Smooth muscle cell of trachea (primary cell): ENCODE results near the gene AQP10. TPM values are rescaled to one million over a fixed set of nuclear protein-coding genes. Genes with fewer than 3 reads are reported as not detected.

ENCODE experiments used
- total RNA-seq: library from RNA; depleted of rRNA; stranded (reverse); fragments of >200 nt; gene quantifications from 2 replicates; pipeline ENCODE4 v1.2.1, GENCODE V29; 2014

Gene AQP10, protein sequence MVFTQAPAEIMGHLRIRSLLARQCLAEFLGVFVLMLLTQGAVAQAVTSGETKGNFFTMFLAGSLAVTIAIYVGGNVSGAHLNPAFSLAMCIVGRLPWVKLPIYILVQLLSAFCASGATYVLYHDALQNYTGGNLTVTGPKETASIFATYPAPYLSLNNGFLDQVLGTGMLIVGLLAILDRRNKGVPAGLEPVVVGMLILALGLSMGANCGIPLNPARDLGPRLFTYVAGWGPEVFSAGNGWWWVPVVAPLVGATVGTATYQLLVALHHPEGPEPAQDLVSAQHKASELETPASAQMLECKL
- total RNA-seq = under 0.01 TPM in 1 of 2 replicates, not detected in the other

DNA sequence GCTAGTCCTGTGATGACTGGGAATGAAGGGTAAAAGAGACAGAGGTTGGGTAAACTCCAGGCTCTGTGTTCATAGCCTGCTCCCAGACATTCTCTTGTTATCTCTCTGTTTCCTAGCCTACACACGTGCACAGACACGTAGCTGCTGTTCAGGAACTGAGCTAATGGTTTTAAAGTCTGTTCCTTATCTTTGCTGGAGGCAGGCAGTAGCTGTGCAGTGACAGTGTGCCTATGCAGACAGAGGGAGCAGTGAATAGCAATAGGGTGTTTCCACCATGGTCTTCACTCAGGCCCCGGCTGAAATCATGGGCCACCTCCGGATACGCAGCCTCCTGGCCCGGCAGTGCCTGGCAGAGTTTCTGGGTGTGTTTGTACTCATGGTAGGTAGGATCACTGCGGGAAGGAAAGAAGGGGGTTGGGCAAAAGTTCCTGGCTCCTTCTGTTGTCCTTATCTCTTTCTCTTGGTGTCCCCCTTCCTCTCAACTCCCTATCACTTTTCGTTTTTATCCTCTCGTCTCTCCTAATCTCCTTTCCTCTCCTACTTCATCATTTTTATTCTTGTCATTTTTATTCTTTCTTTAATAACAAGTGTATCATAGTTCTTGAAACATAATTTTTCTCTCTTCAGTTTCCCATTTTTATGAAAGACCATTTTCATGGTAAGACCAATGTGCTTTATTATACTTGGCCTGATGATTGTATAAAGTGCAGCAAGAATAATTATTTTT lies at the start of gene AQP10:
TSS of gene AQP10 (plus strand) at position 212 of the 727 bp plus-strand sequence. CDS start at position 275, 63 bp downstream.

GRCh38 chr1:154272217-154272998 lies 48.5 kb upstream of the AQP10 start, which contains the start of gene HAX1:
Gene HAX1 (plus strand): TSS chr1:154272629. CDS start chr1:154272724, 95 bp downstream.

DNA sequence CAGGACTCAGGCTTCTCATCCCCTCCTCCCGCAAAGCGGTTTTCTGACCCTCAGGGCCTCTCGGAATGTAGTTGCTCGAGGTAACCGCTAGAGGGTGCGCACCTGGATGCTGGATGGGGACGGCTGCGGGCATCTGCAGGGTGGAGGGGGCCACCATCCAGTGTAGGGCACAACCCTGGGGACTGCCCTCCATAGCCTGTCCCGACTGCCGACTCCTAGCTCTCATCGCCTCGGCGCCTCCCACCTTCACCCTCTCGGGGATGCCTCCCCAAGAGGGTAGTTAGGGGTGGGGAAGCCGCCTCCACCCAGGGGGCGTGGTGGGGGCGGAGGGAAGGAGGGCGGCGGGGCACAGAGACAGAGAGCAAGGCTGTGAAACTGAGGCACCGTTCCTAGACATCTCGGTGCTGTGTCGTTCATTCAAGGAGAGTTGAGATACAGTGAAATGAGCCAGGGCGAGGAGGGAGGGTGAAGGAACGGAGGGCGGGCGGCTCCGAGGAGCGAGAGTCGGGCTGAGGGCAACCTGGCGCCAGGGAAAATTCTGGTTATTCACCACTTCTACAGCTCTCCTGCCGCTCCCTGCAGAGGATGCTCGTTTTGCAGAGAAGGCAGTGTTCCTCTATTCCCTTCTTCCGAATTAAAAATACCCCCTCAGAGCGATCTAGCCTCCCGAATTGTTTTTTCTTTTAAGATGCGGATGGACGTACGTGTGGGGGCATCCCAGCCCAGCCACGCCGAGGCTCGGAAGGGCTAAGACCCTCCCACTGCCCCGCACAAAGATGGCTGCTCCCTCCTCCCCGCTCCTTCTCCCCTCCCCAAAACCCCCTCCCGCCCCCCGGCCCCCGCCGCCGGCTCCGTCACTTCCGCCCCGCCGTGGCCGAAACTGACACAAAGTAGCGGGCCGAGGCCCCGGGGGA lies 4.0 kb downstream of the AQP10 start, which contains the start of gene ATP8B2:
TSS of gene ATP8B2 (plus strand) at position 857 of the 914 bp plus-strand sequence. CDS start 2,617 bp downstream, outside the sequence.

Other genes with a start within 250 kb of the AQP10 start
- gene NUP210L, start 166.0 kb upstream of the AQP10 start, total RNA-seq = 0.15 and 0.17 TPM in 2 replicates
- gene TPM3, start 129.0 kb upstream of the AQP10 start, total RNA-seq = 377 and 890 TPM in 2 replicates
- not detected in 2 replicates for gene CFAP141, start 114.8 kb upstream of the AQP10 start, total RNA-seq
- gene UBAP2L, start 100.1 kb upstream of the AQP10 start, total RNA-seq = 64.7 and 75.3 TPM in 2 replicates
- 92.8 and 116 TPM in 2 replicates for gene HAX1, start 48.5 kb upstream of the AQP10 start, total RNA-seq
- 211 and 445 TPM in 2 replicates for gene ATP8B2, start 4.4 kb downstream of the AQP10 start, total RNA-seq
- 16.9 and 35.6 TPM in 2 replicates for gene IL6R, start 84.2 kb downstream of the AQP10 start, total RNA-seq
- gene TDRD10, start 181.1 kb downstream of the AQP10 start, total RNA-seq = 0.17 TPM in 1 of 2 replicates, not detected in the other
- gene SHE, start 181.3 kb downstream of the AQP10 start, total RNA-seq = under 0.01 and 0.15 TPM in 2 replicates
- gene UBE2Q1, start 237.6 kb downstream of the AQP10 start, total RNA-seq = 20.9 and 30.1 TPM in 2 replicates
- under 0.01 TPM in 1 of 2 replicates, not detected in the other for gene CHRNB2, start 246.7 kb downstream of the AQP10 start, total RNA-seq